HG03175 (cell line): ENCODE measurements around the gene CHST15.

Source experiments
- ATAC-seq: cut with Tn5 transposase; IDR thresholded peaks from one replicate; pipeline ENCODE4 v1.9.1; 2021; ENCODE audit warnings: mild to moderate bottlenecking, moderate library complexity; ENCODE audit not compliant: unreplicated experiment

The CHST15 gene

GRCh38 chr10:124083740-124084397 is 9.5 kb downstream of the CHST15 start:
- no peak for ATAC-seq

- ATAC-seq, result no peak
Measured at GRCh38 chr10:124083047-124083739, 10.2 kb downstream of the CHST15 start.

DNA sequence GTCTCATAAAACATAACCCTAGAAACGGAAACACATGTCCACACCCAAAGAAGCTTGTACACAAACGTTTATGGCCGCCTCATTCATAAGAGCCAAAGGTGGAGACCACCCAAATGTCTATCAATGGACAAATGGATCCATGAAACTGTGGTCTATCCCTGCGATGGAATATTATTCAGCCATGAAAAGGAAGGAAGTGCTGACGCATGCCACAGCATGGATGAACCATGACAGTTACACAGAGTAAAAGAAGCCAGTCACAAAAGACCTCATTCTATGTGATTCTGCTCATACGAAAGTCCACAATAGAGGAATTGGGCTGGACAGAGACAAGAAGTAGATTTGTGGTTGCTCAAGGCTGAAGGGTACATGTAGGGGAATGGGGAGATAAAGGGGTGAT is 10.8 kb downstream of the CHST15 start:
- ATAC-seq, result no peak

DNA sequence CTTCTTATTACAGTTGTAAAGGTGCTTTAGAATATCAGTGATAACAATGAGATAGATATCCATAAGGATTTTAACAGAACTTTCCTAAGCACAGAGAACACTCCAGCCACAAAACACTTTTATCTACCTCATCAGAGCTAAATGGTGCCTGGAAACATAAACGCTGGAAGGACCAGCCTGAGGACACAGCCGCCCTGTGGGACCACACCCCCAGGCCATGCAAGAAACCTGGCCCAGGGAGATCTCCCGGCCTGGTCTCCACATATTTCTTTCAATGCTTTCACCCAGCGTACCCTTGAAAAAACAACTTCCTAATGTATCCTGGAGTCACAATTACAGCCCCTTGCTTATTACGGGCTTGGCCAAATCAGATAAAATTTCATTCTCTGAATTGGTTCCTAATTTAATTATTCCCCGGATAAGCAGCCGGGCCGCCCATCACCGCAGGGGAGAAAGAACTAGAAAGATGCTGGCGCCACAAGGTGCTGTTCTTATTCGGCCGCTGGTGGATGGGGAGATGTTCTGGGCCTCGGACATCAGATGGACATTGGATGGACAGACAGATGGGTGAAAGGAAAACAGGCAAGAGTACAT is 11.8 kb downstream of the CHST15 start:
- no peak for ATAC-seq

GRCh38 chr10:124079864-124080263 is 13.5 kb downstream of the CHST15 start:
- no peak for ATAC-seq

DNA sequence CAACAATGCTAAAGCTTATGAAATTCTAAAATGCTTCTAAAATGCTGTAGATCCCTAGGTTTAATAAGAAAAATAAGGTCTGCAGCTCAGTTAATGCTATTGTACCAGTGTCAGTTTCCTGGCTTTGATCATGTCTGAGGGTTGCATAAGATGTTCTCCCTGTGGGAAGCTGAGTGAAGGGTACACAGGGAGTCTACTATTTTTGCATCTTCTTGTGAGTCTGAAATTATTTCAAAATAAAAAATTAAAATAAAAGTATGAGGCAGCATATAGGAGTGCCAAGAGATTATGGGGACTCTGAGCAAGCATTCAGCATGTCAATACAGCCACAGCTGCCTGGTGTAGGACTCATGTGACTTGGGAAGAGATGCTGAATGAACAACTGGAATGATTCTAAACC is 14.7 kb downstream of the CHST15 start:
- ATAC-seq, result no peak

GRCh38 chr10:124078028-124078427 is 15.4 kb downstream of the CHST15 start:
- ATAC-seq, result no peak

GRCh38 chr10:124077208-124077993 is 16.0 kb downstream of the CHST15 start:
- ATAC-seq, result no peak

- ATAC-seq, result no peak
Measured at GRCh38 chr10:124076148-124076733, 17.2 kb downstream of the CHST15 start.

- no peak for ATAC-seq
Measured at GRCh38 chr10:124075231-124075955, 18.0 kb downstream of the CHST15 start.

- ATAC-seq, result no peak
Measured at GRCh38 chr10:124074501-124075109, 18.8 kb downstream of the CHST15 start.

DNA sequence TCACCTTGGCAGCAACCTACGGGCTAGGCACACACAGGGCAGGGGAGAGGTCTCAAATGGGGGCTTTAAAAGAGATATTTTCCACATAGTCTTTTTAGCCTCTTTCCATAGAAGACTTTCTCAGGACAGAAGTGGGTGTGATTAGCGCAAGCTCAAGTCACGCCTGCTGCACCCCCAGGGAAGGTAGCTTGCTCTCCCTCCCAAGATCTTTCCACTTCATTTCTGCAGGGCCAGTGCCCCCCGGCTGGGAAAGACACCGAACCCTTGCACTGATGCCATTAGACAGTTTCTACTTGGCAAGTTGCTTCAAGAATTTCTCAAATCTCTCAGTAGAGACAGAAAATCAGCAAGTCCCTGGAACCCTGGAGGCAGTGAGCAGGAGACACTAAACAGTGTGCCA is 19.4 kb downstream of the CHST15 start:
- ATAC-seq, result no peak

DNA sequence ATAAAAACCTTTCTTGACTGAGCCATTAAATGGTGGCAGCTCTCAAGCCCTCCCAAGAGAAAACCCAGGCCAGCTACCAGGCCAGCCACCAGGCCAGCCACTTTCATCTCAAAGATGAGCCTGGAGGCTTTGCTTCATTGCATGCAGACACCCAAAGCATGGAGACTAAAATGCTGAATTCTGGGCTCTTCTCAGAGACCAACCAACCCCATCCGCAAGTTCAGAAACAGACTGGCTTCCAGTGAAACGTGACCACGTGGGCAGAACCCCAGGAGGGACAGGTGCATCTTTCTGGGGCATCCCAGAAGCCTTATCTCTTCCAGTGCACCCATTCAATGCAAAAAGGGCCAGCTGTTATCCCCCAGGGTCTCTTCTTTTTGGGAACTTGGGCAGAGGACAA is 20.9 kb downstream of the CHST15 start:
- ATAC-seq, result no peak

GRCh38 chr10:124072106-124072505 is 21.3 kb downstream of the CHST15 start:
- ATAC-seq, result peak; percentile 47

- no peak for ATAC-seq
Measured at GRCh38 chr10:124071141-124071540, 22.3 kb downstream of the CHST15 start.

DNA sequence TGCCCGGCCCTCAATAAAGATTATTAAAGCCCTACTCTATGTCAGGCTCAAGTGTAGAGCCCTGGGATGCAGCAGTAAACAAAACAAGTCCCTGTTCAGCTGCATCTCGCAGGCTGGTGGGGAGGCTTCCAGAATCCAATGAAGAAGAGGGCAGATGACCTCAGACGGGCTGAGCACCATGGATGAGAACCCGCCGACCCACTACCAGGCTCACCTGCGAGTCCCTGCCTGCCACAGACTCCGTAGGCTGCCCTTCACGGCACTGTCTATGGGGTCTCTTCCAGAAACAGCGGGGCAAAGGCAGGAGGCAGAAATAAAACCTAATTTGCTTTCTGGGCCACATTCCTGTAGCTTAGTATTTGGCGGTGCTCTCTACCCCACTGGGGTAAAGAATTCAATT is 22.7 kb downstream of the CHST15 start:
- no peak for ATAC-seq

DNA sequence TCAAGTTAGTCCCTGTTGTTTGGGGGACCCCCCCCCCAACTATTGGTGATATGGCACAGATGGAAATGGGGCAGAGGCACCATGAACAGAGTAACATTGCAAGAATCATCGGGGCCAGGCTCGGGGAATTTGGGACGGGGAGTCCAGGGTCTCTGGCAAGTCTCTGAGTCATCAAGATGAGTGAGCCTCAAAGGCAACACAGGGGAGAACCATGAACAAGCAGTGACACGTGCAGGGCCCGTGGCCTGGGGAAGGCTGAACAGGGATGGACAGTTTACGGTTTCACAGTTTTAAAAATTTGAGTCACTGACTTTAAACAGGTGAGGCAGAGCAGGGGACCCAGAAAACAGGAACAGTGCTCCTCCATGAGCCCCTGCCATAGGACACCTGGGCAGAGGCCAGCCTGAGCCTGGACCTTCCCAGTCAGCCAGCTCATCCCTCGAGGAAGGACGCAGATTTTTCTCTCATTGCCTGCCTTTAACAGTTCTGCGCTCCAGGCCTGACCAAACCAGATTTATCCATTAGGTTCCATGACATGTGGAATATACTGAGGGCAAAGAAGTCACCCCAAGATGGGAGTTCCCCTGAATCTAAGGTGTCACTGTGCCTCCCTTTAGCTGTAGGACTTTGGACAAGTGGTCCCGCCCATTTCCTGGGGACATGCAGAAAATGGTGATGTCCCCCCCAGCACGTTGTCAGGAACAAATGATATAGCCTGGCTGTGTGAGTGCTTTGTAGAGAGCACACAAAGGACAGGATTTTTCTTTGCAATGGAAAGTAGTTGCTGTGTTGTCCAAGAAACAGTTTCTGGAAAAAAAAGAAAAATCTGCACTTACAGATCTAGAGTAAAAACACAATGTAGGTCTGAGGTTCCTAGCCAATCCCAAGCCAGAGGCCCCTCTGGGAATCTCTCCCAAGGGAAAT is 23.8 kb downstream of the CHST15 start:
- ATAC-seq, result no peak

DNA sequence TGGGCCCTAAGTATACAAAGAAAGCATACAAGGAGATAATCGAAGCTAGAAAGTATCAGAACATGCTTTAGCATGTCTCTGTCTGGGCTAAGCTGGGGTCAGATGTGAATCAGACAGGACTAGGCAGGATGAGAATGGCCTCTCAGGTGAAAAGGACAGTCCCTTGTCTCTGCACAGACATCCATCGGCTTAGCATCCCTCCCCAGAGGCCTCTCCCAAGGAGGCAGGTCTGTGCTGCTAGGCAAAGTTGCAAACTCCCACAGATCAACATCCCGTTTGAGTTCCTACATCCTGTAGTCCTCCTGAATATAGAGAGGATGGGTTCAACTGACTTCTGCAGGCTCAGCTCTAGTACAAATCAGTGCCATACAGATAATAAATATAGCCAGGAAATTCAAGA is 24.5 kb downstream of the CHST15 start:
- ATAC-seq, result no peak

DNA sequence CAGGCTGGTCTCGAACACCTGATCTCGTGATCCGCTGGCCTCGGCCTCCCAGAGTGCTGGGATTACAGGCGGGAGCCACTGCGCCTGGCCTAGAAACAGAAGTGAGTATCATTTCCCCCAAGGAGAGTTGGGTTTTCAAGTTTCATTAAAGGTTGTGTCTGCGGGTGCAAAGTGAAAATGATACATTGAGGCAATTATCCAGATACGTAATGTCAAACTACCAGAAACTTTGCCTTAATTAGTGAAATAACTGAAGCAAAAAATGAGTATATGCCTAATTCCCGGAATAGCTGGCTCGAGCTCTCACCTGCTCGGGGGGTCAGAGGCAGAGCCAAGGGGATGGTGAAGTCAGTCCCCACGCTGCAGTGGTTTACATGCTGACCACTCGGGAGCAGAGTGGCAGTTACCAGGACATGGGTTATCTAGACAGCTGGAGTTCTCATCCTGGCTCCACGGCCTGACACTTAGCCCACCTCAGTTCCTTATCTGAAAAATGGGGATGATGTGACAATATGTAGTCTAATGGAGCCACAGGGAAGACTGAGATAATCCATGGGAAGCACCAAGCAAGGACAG is 25.5 kb downstream of the CHST15 start:
- ATAC-seq, result no peak
